Measurements from ENCODE around the gene ENDOV. TPM values are rescaled to one million over a fixed set of nuclear protein-coding genes. Genes with fewer than 3 reads are reported as not detected.

Gene ENDOV
- polyA plus RNA-seq, 1 donor (not counting 4 experiments of a cell fraction or from before 2014, with no cell fraction given): 10.9 TPM

GRCh38 chr17:80425835-80426426 lies 11.0 kb downstream of the ENDOV start:
- no peak overlapping the region for H3K4me3 ChIP-seq (ENCODE audit: control insufficient read depth in 2 of 3, extremely low read depth in 1 of 3, insufficient read depth in 2 of 3, low read depth in 1 of 3, low read length in 3 of 3)
- dilution Hi-C loops (cut with MboI; ENCODE audit: extremely low pct_ligation_motif_present, low sequenced_read_pairs): no loop called here
- no peak overlapping the region for H3K4me2 ChIP-seq (ENCODE audit: control insufficient read depth, extremely low read depth, insufficient read depth, low read depth, low read length)
- no peak overlapping the region for H3K27ac ChIP-seq (ENCODE audit: control insufficient read depth, insufficient read depth, low read length)
- peaks cover 0 to 3% of the 10 kb centered on the region in 2 experiments for H3K36me3 ChIP-seq (ENCODE audit: control insufficient read depth in 2 of 2, extremely low read depth in 1 of 2, insufficient read depth in 2 of 2, low read length in 2 of 2)
- no peaks in the 10 kb centered on the region for H3K9me3 ChIP-seq (ENCODE audit: control insufficient read depth, low read depth, low read length)
- H3K4me1 ChIP-seq (ENCODE audit: control insufficient read depth, extremely low read depth, insufficient read depth, low read length): no peaks in the 10 kb centered on the region
- H3K27me3 ChIP-seq (ENCODE audit: control insufficient read depth, extremely low read depth, insufficient read depth, low read length): no peaks in the 10 kb centered on the region
- no peak overlapping the region for H2AFZ ChIP-seq (ENCODE audit: control insufficient read depth, low read length)
- no peak for FAIRE-seq
- no peak overlapping the region for H3K9ac ChIP-seq (ENCODE audit: control insufficient read depth, extremely low read depth, insufficient read depth, low read length)
- no peaks in the 10 kb centered on the region for H3K79me2 ChIP-seq (ENCODE audit: control insufficient read depth, insufficient read depth, low read length)
- no peak for TF ChIP-seq CTCF (optimal IDR thresholded peaks at IDR 0.05 in 1 of 3, IDR thresholded peaks at IDR 0.05 in 1 of 3, conservative IDR thresholded peaks at IDR 0.05 in 1 of 3; ENCODE audit: extremely low read depth in 1 of 3, insufficient read depth in 2 of 3, low read length in 3 of 3)
- TF ChIP-seq EZH2 (IDR thresholded peaks at IDR 0.05; ENCODE audit: low read length): no peak
- DNase-seq (ENCODE audit: low read depth, low spot score): no peak
- no peaks in the 10 kb centered on the region for H4K20me1 ChIP-seq (ENCODE audit: control insufficient read depth, extremely low read depth, insufficient read depth, low read length)
- H3K9me1 ChIP-seq (ENCODE audit: control insufficient read depth, extremely low read depth, insufficient read depth, low read length): no peaks in the 10 kb centered on the region

DNA sequence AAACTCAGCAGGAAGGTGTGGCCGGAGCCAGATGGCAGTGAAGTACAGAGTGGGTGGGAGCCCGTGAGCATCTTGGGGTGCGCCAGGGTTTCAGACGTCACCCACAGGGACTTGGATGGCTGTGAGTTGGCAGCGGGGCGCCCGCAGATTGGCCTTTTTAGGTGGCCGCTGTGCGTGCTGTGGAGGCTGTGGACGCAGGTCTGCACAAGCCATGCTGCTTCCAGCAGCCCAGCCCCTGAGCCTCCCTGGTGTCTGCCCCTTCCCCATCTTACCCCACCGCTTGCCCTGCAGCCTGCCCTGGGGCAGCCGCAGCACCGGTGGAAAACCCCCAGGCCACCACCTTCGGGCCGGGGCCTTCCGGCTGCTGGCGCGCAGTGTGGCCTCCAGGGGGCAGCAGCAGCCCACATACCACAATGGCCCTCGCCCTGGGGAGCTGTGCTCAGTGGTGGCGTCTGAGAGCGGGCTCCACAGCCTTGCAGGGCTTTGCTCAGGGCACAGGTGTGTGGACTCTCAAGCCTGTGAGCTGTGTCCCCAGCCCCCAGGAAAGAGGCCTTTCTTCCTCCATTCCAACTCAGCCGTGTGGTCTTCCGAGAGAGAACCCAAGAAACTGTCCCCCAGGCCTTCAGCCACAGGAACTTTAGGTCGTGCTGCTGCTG lies 11.8 kb downstream of the ENDOV start:
- DNase-seq (ENCODE audit: low read depth, low spot score): no peak
- FAIRE-seq: no peak
- dilution Hi-C loops (cut with MboI; ENCODE audit: extremely low pct_ligation_motif_present, low sequenced_read_pairs): no loop called here

More for the DNA sequence above, 11.8 kb downstream of the ENDOV start:
- Histone ChIP-seq H3K9me1 (ENCODE audit: control insufficient read depth, extremely low read depth, insufficient read depth, low read length) (no peaks in the 10 kb centered on the region), H3K36me3 (ENCODE audit: control insufficient read depth in 2 of 2, extremely low read depth in 1 of 2, insufficient read depth in 2 of 2, low read length in 2 of 2) (peaks cover 0 to 3% of the 10 kb centered on the region in 2 experiments), H3K4me2 (ENCODE audit: control insufficient read depth, extremely low read depth, insufficient read depth, low read depth, low read length) (no peak overlapping the region), H4K20me1 (ENCODE audit: control insufficient read depth, extremely low read depth, insufficient read depth, low read length) (no peaks in the 10 kb centered on the region), H3K27me3 (ENCODE audit: control insufficient read depth, extremely low read depth, insufficient read depth, low read length) (no peaks in the 10 kb centered on the region), H3K27ac (ENCODE audit: control insufficient read depth, insufficient read depth, low read length) (no peak overlapping the region), H2AFZ (ENCODE audit: control insufficient read depth, low read length) (no peak overlapping the region), H3K79me2 (ENCODE audit: control insufficient read depth, insufficient read depth, low read length) (no peaks in the 10 kb centered on the region), H3K9me3 (ENCODE audit: control insufficient read depth, low read depth, low read length) (no peaks in the 10 kb centered on the region), H3K4me3 (ENCODE audit: control insufficient read depth in 2 of 3, extremely low read depth in 1 of 3, insufficient read depth in 2 of 3, low read depth in 1 of 3, low read length in 3 of 3) (no peak overlapping the region), H3K4me1 (ENCODE audit: control insufficient read depth, extremely low read depth, insufficient read depth, low read length) (no peaks in the 10 kb centered on the region), H3K9ac (ENCODE audit: control insufficient read depth, extremely low read depth, insufficient read depth, low read length) (no peak overlapping the region)
- TF ChIP-seq CTCF (optimal IDR thresholded peaks at IDR 0.05 in 1 of 3, IDR thresholded peaks at IDR 0.05 in 1 of 3, conservative IDR thresholded peaks at IDR 0.05 in 1 of 3; ENCODE audit: extremely low read depth in 1 of 3, insufficient read depth in 2 of 3, low read length in 3 of 3) (peak; percentile 85 to 98 (median 97)), EZH2 (IDR thresholded peaks at IDR 0.05; ENCODE audit: low read length) (no peak)
